LNCaP clone FGC (cell line): ENCODE measurements around the gene GRIP1.

Experiments used
- DNase-seq: peaks from one replicate; pipeline ENCODE4 v3.0.0-alpha.2; 2011; ENCODE audit warnings: low read depth
- H3K4me3 ChIP-seq: 2 replicates; pipeline ENCODE4 v1.5.1; 2011; ENCODE audit warnings: mild to moderate bottlenecking, low read depth, low read length, control low read depth
- TF ChIP-seq, protein P1 (sequence below): IDR thresholded peaks from 2 replicates; pipeline ENCODE4 v1.5.1; 2012; ENCODE audit warnings: mild to moderate bottlenecking; ENCODE audit not compliant: control insufficient read depth, insufficient read depth; ENCODE audit errors: extremely low read depth

Gene GRIP1

DNA sequence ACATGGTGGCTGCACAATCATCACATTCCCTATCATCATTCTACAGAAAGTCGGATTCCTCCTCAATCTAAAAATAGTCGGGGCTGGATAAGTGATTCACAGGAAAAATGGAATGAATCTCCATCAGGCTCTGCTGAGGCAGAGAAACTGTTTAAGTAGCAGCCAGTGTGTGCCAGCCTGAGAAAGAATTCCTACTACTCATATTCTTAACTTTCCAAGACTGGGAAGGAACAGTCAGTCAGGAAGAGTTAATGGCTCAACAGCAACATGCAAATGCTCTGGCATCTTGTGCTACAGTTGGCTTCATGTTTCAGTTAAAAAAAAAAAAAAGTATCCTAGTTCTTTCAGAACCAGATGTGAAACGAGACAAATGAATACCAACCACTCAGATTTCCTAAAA is 187.0 kb downstream of the GRIP1 start:
- TF ChIP-seq, protein P1, sequence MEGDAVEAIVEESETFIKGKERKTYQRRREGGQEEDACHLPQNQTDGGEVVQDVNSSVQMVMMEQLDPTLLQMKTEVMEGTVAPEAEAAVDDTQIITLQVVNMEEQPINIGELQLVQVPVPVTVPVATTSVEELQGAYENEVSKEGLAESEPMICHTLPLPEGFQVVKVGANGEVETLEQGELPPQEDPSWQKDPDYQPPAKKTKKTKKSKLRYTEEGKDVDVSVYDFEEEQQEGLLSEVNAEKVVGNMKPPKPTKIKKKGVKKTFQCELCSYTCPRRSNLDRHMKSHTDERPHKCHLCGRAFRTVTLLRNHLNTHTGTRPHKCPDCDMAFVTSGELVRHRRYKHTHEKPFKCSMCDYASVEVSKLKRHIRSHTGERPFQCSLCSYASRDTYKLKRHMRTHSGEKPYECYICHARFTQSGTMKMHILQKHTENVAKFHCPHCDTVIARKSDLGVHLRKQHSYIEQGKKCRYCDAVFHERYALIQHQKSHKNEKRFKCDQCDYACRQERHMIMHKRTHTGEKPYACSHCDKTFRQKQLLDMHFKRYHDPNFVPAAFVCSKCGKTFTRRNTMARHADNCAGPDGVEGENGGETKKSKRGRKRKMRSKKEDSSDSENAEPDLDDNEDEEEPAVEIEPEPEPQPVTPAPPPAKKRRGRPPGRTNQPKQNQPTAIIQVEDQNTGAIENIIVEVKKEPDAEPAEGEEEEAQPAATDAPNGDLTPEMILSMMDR, result no peak
- no peak overlapping the region for H3K4me3 ChIP-seq
- no peak for DNase-seq

- H3K4me3 ChIP-seq, result no peak overlapping the region
- no peak for DNase-seq
- TF ChIP-seq, protein P1, result no peak
Observed at GRCh38 chr12:66482351-66483203, 196.3 kb downstream of the GRIP1 start.

DNA sequence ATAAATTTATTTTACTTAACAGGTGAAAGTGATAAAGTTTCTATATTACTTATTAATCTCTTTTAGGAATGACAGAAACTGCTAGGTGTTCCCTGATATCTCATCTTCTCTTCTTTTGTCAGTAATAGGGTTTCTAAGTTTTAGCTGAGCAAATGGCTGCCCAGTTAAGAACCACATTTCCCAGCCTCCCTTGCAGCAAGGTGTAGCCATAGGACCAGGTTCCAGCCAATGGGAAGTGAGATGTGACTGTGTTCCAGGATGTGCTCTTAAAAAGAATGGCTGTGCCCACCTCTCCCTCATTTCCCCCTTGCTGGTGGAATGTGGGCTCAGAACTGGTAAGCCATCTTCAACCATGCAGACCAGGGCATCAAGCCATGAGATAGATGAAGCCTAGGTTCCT is 210.9 kb downstream of the GRIP1 start:
- H3K4me3 ChIP-seq, result no peak overlapping the region
- no peak for DNase-seq
- TF ChIP-seq, protein P1, result no peak

DNA sequence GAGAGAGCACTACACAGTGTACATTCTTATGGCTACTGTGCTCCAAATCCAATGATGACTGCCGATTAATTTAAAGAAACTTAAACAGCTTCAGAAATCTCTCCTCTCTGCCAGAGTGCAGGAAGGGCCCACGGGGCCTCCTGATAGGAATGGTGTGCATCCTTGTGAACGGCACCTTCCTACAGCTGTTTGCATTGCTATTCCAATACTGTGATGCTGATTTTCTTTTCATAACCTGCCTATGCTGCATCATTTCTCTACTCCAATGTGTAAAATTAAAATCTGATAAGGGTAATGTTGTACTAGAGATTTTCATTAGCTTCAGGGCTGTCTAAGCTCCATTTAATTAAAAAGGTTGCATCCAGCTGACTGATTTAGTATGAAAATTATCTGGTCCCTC is 217.5 kb downstream of the GRIP1 start:
- TF ChIP-seq, protein P1, result no peak
- no peak for DNase-seq

GRCh38 chr12:66459944-66460482 is 218.9 kb downstream of the GRIP1 start:
- no peak overlapping the region for H3K4me3 ChIP-seq
- no peak for DNase-seq
- TF ChIP-seq, protein P1, result no peak

More for the DNA sequence above, 217.5 kb downstream of the GRIP1 start:
- no peak overlapping the region for H3K4me3 ChIP-seq

DNA sequence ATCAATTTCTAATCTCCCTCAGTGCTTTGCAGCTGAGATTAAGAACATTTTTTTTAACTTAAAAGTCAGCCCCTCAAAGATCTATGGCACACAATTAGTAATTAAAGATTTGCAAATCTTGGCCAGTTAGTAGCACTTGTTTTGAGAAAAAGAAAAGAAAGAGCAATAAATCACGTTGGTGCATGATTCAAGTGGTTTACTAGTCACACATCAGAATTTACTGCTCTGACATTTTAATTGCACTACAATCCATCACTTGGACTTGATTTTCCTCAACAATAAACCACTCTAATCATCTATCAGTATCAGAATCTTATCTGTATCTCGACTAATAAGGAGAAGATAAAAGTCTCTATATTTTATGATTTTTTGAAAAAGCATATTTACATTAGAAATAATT is 222.3 kb downstream of the GRIP1 start:
- DNase-seq, result no peak
- H3K4me3 ChIP-seq, result no peak overlapping the region
- TF ChIP-seq, protein P1, result no peak
